Hepatocyte (in vitro differentiated cells): ENCODE data around the gene PDE4B.

ENCODE experiments used
- CTCF ChIP-seq: fragments of 200-600 bp; sonication (generic); IDR thresholded peaks from 2 replicates; pipeline ENCODE4 v1.5.1; 2016; ENCODE audit warnings: antibody characterized with exemption, mild to moderate bottlenecking; ENCODE audit not compliant: poor library complexity
- EZH2phosphoT487 ChIP-seq: fragments of 200-600 bp; sonication (generic); IDR thresholded peaks from one replicate; pipeline ENCODE4 v1.6.1; 2018; ENCODE audit warnings: antibody characterized with exemption, mild to moderate bottlenecking, low read depth, moderate library complexity; ENCODE audit not compliant: unreplicated experiment, severe bottlenecking

DNA sequence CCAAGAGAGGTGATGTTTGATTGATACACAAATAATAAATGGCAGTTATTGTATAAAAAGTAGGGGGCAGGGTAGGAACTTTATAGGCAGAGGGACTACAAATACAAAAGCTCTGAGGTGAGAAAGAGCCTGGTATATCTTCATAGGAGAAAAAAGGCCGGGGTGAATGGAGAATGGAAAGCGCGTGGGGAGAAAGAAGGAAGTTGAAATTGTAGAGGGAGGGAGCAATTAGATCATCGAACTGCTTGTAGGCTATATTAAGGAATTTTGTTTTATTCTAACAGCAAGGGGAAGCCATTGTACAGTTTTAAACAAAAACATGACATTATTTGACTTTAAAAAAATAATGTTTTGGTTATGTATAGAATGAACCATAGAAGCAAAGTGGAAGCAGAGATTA, 147.4 kb downstream of the PDE4B start:
- TF ChIP-seq CTCF (no peak), EZH2phosphoT487 (no peak)
